Common myeloid progenitor, CD34-positive (primary cell): ENCODE results near the gene PRKCE.
A peak's percentile ranks its signal among the peaks of the same experiment; 100 is the strongest.

Experiments
- CTCF ChIA-PET: fragments of 350-600 bp; sonication (Branson Sonifier 250); formaldehyde crosslinking; loops from one replicate; lab custom pipeline; 2021; ENCODE audit warnings: antibody characterized with exemption; lab: Charles Lee
- POLR2A ChIA-PET: fragments of 350-600 bp; sonication (Branson Sonifier 250); formaldehyde crosslinking; loops from one replicate; lab custom pipeline; 2021; ENCODE audit warnings: antibody characterized with exemption; lab: Charles Lee
- DNase-seq, 3 donors: peaks; one replicate each; pipeline versions ENCODE4 v3.0.0 to v3.0.0-alpha.2; 2013
- H3K27ac ChIP-seq, 2 experiments: 1 replicate in 1 of 2; 2 replicates in 1 of 2; pipeline ENCODE4 v1.7.0; 2013; ENCODE audit warnings: inconsistent platforms in 2 of 2, low read length in 2 of 2, mild to moderate bottlenecking in 2 of 2, low read depth in 1 of 2, moderate library complexity in 1 of 2; ENCODE audit not compliant: severe bottlenecking in 2 of 2, insufficient read depth in 1 of 2, poor library complexity in 1 of 2
- H3K27me3 ChIP-seq, 5 experiments: replicated peaks in 2 of 5; 1 replicate in 3 of 5; 2 replicates in 2 of 5; pipeline versions ENCODE4 v1.6.1 to v1.7.0; 2013; ENCODE audit warnings: low read length in 4 of 5, mild to moderate bottlenecking in 2 of 5, moderate library complexity in 2 of 5, inconsistent platforms in 1 of 5; ENCODE audit not compliant: insufficient read depth in 5 of 5, control insufficient read depth in 4 of 5
- H3K36me3 ChIP-seq, 4 experiments: 1 replicate in 2 of 4; 2 replicates in 2 of 4; pipeline versions ENCODE4 v1.6.1 to v1.7.0; 2013; ENCODE audit warnings: low read length in 3 of 4, control low read depth in 1 of 4, mild to moderate bottlenecking in 1 of 4; ENCODE audit not compliant: control insufficient read depth in 4 of 4, insufficient read depth in 4 of 4
- H3K4me1 ChIP-seq, 4 experiments: 1 replicate in 3 of 4; 2 replicates in 1 of 4; pipeline versions ENCODE4 v1.6.1 to v1.7.1; 2013; ENCODE audit warnings: low read length in 3 of 4, mild to moderate bottlenecking in 3 of 4, control low read depth in 1 of 4, inconsistent platforms in 1 of 4, moderate library complexity in 1 of 4; ENCODE audit not compliant: control insufficient read depth in 4 of 4, insufficient read depth in 4 of 4; ENCODE audit errors: control extremely low read depth in 1 of 4
- H3K4me3 ChIP-seq, 7 experiments: 1 replicate in 4 of 7; 2 replicates in 3 of 7; pipeline versions ENCODE4 v1.5.1 to v1.7.0; 2013; ENCODE audit warnings: mild to moderate bottlenecking in 7 of 7, low read length in 6 of 7, moderate library complexity in 6 of 7, inconsistent platforms in 2 of 7, low read depth in 2 of 7, control low read depth in 1 of 7; ENCODE audit not compliant: insufficient read depth in 4 of 7, control insufficient read depth in 1 of 7; ENCODE audit errors: extremely low read depth in 1 of 7
- H3K9me3 ChIP-seq, 5 experiments: 1 replicate in 4 of 5; 2 replicates in 1 of 5; pipeline versions ENCODE4 v1.6.1 to v1.7.1; 2013; ENCODE audit warnings: low read length in 4 of 5, mild to moderate bottlenecking in 2 of 5, inconsistent platforms in 1 of 5, low read depth in 1 of 5, moderate library complexity in 1 of 5; ENCODE audit not compliant: control insufficient read depth in 4 of 5, insufficient read depth in 2 of 5; ENCODE audit errors: control extremely low read depth in 1 of 5
- WGBS: methylation state at CpG from one replicate; pipeline ENCODE4 v1.1.5; 2013; ENCODE audit not compliant: insufficient coverage; 5-methylcytosine and 5-hydroxymethylcytosine counted together

The PRKCE gene

GRCh38 chr2:45983213-45983612, 331.7 kb downstream of the PRKCE start:
- Histone ChIP-seq H3K4me1 (peaks cover 0 to 31% (median 20%) of the 10 kb centered on the region in 4 experiments), H3K27me3 (no peaks in the 10 kb centered on the region), H3K27ac (no peak overlapping the region), H3K9me3 (no peaks in the 10 kb centered on the region), H3K36me3 (peaks cover 0 to 20% (median 3%) of the 10 kb centered on the region in 4 experiments), H3K4me3 (no peak overlapping the region)
- ChIA-PET CTCF (interaction anchor here (1.0 to 1.2 kb wide), 2 partner anchors 9 to 13 kb away, joined by 4 read pairs; no protein-coding TSS in a partner anchor), POLR2A (no interaction called here)
- WGBS, result 100% methylated on average over 5 of the region's 7 CpGs
- no peak for DNase-seq

- WGBS, result 98% methylated on average over 6 of the region's 7 CpGs
- Histone ChIP-seq H3K36me3 (peaks cover 0 to 30% (median 2%) of the 10 kb centered on the region in 4 experiments), H3K27me3 (no peaks in the 10 kb centered on the region), H3K27ac (no peak overlapping the region), H3K4me3 (no peak overlapping the region), H3K4me1 (peaks cover 0 to 27% (median 18%) of the 10 kb centered on the region in 4 experiments), H3K9me3 (no peaks in the 10 kb centered on the region)
- ChIA-PET POLR2A (no interaction called here), CTCF (interaction anchor here (0.7 to 1.2 kb wide), 2 partner anchors 14 to 226 kb away, joined by 3 to 4 read pairs; no protein-coding TSS in a partner anchor)
- DNase-seq, result no peak
Observed at GRCh38 chr2:45984366-45984765, 332.9 kb downstream of the PRKCE start.

- Histone ChIP-seq H3K36me3 (peaks cover 0 to 33% (median 3%) of the 10 kb centered on the region in 4 experiments), H3K4me1 (peaks cover 0 to 21% (median 15%) of the 10 kb centered on the region in 4 experiments), H3K9me3 (no peaks in the 10 kb centered on the region), H3K27me3 (no peaks in the 10 kb centered on the region), H3K27ac (no peak overlapping the region), H3K4me3 (no peak overlapping the region)
- ChIA-PET POLR2A (no interaction called here), CTCF (no interaction called here)
- 37% methylated on average over 9 of the region's 13 CpGs for WGBS
- DNase-seq, result peak in 2 of 3 donors; percentile 65 to 67
Observed at GRCh38 chr2:45984896-45985473, 333.5 kb downstream of the PRKCE start.

- DNase-seq, result peak in 2 of 3 donors; percentile 38 to 51
- CTCF ChIA-PET, result no interaction called here
- Histone ChIP-seq H3K27ac (no peak overlapping the region), H3K36me3 (peaks cover 0 to 27% (median 5%) of the 10 kb centered on the region in 4 experiments), H3K27me3 (no peaks in the 10 kb centered on the region), H3K4me1 (peaks cover 0 to 18% (median 13%) of the 10 kb centered on the region in 4 experiments), H3K9me3 (no peaks in the 10 kb centered on the region), H3K4me3 (no peak overlapping the region)
- POLR2A ChIA-PET, result no interaction called here
- WGBS, result 34% methylated on average over 5 of the region's 5 CpGs
Observed at GRCh38 chr2:45986509-45986908, 335.0 kb downstream of the PRKCE start.

- Histone ChIP-seq H3K27me3 (no peaks in the 10 kb centered on the region), H3K4me1 (peaks cover 0 to 18% (median 13%) of the 10 kb centered on the region in 4 experiments), H3K9me3 (no peaks in the 10 kb centered on the region), H3K4me3 (no peak overlapping the region), H3K36me3 (peaks cover 0 to 20% (median 4%) of the 10 kb centered on the region in 4 experiments), H3K27ac (no peak overlapping the region)
- 93% methylated on average over 2 of the region's 2 CpGs for WGBS
- POLR2A ChIA-PET, result no interaction called here
- no peak for DNase-seq
- CTCF ChIA-PET, result no interaction called here
Observed at GRCh38 chr2:45987856-45988255, 336.4 kb downstream of the PRKCE start.

GRCh38 chr2:45988879-45989278, 337.4 kb downstream of the PRKCE start:
- peaks cover 0 to 18% (median 14%) of the 10 kb centered on the region in 4 experiments for H3K4me1 ChIP-seq
- peaks cover 0 to 16% (median 4%) of the 10 kb centered on the region in 4 experiments for H3K36me3 ChIP-seq
- DNase-seq, result no peak
- H3K4me3 ChIP-seq, result no peak overlapping the region
- WGBS, result 100% methylated on average over 5 of the region's 7 CpGs
- ChIA-PET POLR2A (no interaction called here), CTCF (interaction anchor here (1.2 kb wide), 1 partner anchor 8 kb away, joined by 3 read pairs; no protein-coding TSS in a partner anchor)
- no peak overlapping the region for H3K27ac ChIP-seq
- no peaks in the 10 kb centered on the region for H3K27me3 ChIP-seq
- H3K9me3 ChIP-seq, result no peaks in the 10 kb centered on the region

GRCh38 chr2:45990131-45990530, 338.7 kb downstream of the PRKCE start:
- no peaks in the 10 kb centered on the region for H3K27me3 ChIP-seq
- 94% methylated on average over 6 of the region's 6 CpGs for WGBS
- H3K36me3 ChIP-seq, result peaks cover 0 to 16% (median 4%) of the 10 kb centered on the region in 4 experiments
- ChIA-PET CTCF (interaction anchor here (0.7 to 1.9 kb wide), 4 partner anchors 11 to 73 kb away, joined by 3 to 4 read pairs (median 3); no protein-coding TSS in a partner anchor), POLR2A (no interaction called here)
- no peaks in the 10 kb centered on the region for H3K9me3 ChIP-seq
- H3K4me3 ChIP-seq, result no peak overlapping the region
- peaks cover 0 to 13% (median 10%) of the 10 kb centered on the region in 4 experiments for H3K4me1 ChIP-seq
- H3K27ac ChIP-seq, result no peak overlapping the region
- DNase-seq, result no peak
